ENCODE measurements around the gene OSCAR.

Gene OSCAR

GRCh38 chr19:54109651-54110050, 9.0 kb upstream of the OSCAR start:
- TF ChIP-seq CTCF (IDR thresholded peaks at IDR 0.05; ENCODE audit: insufficient read depth, low read depth, low read length, missing control alignments): no peak
- H3K4me3 ChIP-seq (ENCODE audit: low read depth, low read length): no peak overlapping the region
- no peak for DNase-seq (ENCODE audit: low read depth)

GRCh38 chr19:54108496-54108895, 7.9 kb upstream of the OSCAR start:
- peak; percentile 1 for DNase-seq (ENCODE audit: low read depth)
- TF ChIP-seq CTCF (IDR thresholded peaks at IDR 0.05; ENCODE audit: insufficient read depth, low read depth, low read length, missing control alignments): no peak
- H3K4me3 ChIP-seq (ENCODE audit: low read depth, low read length): no peak overlapping the region

- no peak for TF ChIP-seq CTCF (IDR thresholded peaks at IDR 0.05; ENCODE audit: insufficient read depth, low read depth, low read length, missing control alignments)
- H3K4me3 ChIP-seq (ENCODE audit: low read depth, low read length): no peak overlapping the region
These were observed 7.4 kb upstream of the OSCAR start for GRCh38 chr19:54107876-54108490.

GRCh38 chr19:54106716-54107115, 6.1 kb upstream of the OSCAR start:
- DNase-seq (ENCODE audit: low read depth): peak; percentile 0
- no peak for TF ChIP-seq CTCF (IDR thresholded peaks at IDR 0.05; ENCODE audit: insufficient read depth, low read depth, low read length, missing control alignments)
- H3K4me3 ChIP-seq (ENCODE audit: low read depth, low read length): no peak overlapping the region

More at GRCh38 chr19:54107876-54108490, 7.4 kb upstream of the OSCAR start:
- DNase-seq (ENCODE audit: low read depth): no peak

GRCh38 chr19:54105796-54106195, 5.2 kb upstream of the OSCAR start:
- H3K4me3 ChIP-seq (ENCODE audit: low read depth, low read length): no peak overlapping the region
- TF ChIP-seq CTCF (IDR thresholded peaks at IDR 0.05; ENCODE audit: insufficient read depth, low read depth, low read length, missing control alignments): no peak
- no peak for DNase-seq (ENCODE audit: low read depth)

GRCh38 chr19:54104998-54105715, 4.6 kb upstream of the OSCAR start:
- H3K4me3 ChIP-seq (ENCODE audit: low read depth, low read length): no peak overlapping the region
- TF ChIP-seq CTCF (IDR thresholded peaks at IDR 0.05; ENCODE audit: insufficient read depth, low read depth, low read length, missing control alignments): no peak
- no peak for DNase-seq (ENCODE audit: low read depth)

Data from GM12865 (cell line).